ENCODE data around the gene USH2A. TPM values are rescaled to one million over a fixed set of nuclear protein-coding genes. Genes with fewer than 3 reads are reported as not detected.
A peak's percentile ranks its signal among the peaks of the same experiment; 100 is the strongest.

The USH2A gene
- total RNA-seq, 1 donor from 2014 or later: not detected

GRCh38 chr1:216086678-216087077, 336.6 kb downstream of the USH2A start:
- H3K36me3 ChIP-seq (ENCODE audit: control insufficient read depth, insufficient read depth, low read length): no peaks in the 10 kb centered on the region
- DNase-seq (ENCODE audit: low read depth): no peak

GRCh38 chr1:216081445-216081844, 341.8 kb downstream of the USH2A start:
- no peak for DNase-seq (ENCODE audit: low read depth)

More at GRCh38 chr1:216086678-216087077, 336.6 kb downstream of the USH2A start:
- no peak overlapping the region for H3K4me3 ChIP-seq (ENCODE audit: low read depth, low read length)
- TF ChIP-seq, protein P1, sequence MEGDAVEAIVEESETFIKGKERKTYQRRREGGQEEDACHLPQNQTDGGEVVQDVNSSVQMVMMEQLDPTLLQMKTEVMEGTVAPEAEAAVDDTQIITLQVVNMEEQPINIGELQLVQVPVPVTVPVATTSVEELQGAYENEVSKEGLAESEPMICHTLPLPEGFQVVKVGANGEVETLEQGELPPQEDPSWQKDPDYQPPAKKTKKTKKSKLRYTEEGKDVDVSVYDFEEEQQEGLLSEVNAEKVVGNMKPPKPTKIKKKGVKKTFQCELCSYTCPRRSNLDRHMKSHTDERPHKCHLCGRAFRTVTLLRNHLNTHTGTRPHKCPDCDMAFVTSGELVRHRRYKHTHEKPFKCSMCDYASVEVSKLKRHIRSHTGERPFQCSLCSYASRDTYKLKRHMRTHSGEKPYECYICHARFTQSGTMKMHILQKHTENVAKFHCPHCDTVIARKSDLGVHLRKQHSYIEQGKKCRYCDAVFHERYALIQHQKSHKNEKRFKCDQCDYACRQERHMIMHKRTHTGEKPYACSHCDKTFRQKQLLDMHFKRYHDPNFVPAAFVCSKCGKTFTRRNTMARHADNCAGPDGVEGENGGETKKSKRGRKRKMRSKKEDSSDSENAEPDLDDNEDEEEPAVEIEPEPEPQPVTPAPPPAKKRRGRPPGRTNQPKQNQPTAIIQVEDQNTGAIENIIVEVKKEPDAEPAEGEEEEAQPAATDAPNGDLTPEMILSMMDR (IDR thresholded peaks at IDR 0.05; ENCODE audit: insufficient read depth, low read length, poor library complexity, severe bottlenecking): no peak
- no peaks in the 10 kb centered on the region for H3K27me3 ChIP-seq (ENCODE audit: control insufficient read depth, insufficient read depth, low read length)

DNA sequence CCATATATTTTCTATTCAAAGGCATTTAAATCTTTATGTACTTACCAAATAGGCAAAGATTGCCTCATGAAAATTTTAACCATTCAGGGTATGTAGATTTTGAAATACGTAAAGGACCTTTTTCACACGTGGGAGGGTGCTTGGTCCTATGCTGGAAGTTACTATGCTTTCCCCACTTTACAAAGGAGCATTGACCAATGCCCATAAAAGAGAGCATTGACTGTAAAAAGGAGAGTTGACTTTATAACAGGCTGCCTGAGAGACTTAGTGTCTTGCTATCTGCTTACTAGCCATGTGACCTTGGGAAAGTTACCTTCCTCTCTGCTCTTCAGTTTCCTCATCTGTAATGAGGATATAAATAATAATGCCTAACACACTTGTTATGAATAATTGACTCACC, 346.5 kb downstream of the USH2A start:
- H3K27me3 ChIP-seq (ENCODE audit: control insufficient read depth, insufficient read depth, low read length): no peaks in the 10 kb centered on the region
- DNase-seq (ENCODE audit: low read depth): no peak
- H3K4me3 ChIP-seq (ENCODE audit: low read depth, low read length): no peak overlapping the region
- TF ChIP-seq, protein P1 (IDR thresholded peaks at IDR 0.05; ENCODE audit: insufficient read depth, low read length, poor library complexity, severe bottlenecking): no peak
- H3K36me3 ChIP-seq (ENCODE audit: control insufficient read depth, insufficient read depth, low read length): no peaks in the 10 kb centered on the region

More at GRCh38 chr1:216081445-216081844, 341.8 kb downstream of the USH2A start:
- Histone ChIP-seq H3K36me3 (ENCODE audit: control insufficient read depth, insufficient read depth, low read length) (no peaks in the 10 kb centered on the region), H3K4me3 (ENCODE audit: low read depth, low read length) (no peak overlapping the region), H3K27me3 (ENCODE audit: control insufficient read depth, insufficient read depth, low read length) (no peaks in the 10 kb centered on the region)
- TF ChIP-seq, protein P1 (IDR thresholded peaks at IDR 0.05; ENCODE audit: insufficient read depth, low read length, poor library complexity, severe bottlenecking): no peak

- TF ChIP-seq, protein P1 (IDR thresholded peaks at IDR 0.05; ENCODE audit: insufficient read depth, low read length, poor library complexity, severe bottlenecking): no peak
- DNase-seq (ENCODE audit: low read depth): peak; percentile 5
Observed at GRCh38 chr1:216075339-216075738, 347.9 kb downstream of the USH2A start.

DNA sequence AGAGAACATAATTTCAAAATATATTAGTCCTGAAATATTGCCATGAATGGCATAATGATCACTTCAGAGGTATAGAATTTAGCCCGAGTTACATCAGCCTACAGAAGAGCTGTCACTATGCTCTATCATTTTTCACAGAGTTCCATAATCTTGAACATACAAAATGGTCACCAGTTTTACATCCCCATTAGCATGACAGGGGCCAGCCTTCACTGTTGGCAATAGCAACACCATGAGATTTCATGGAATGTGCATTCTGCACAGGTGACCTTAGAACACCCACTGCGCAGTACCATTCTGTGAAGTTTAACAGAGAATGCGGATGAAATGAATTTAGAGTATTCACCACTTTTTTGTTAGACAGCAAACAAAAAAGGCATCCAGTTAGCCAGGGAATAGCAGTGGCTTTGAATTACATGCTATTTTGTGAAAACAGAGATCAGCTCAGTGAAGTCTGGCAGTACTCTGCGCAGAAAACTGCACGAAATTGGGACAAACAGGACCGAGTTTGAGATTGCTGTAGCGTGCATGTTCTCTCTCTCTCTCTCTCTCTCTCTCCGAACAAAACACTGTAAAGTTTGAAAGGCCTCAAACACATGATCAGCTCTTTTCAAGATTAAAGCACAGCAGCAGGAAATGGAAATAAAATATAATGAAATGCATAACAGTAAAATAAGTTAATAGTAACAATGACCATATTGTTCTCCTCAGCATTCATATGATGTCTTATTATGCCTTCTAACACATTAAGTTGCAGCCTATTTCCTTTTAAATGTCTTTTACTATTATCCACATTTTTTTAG, 349.3 kb downstream of the USH2A start:
- Histone ChIP-seq H3K36me3 (ENCODE audit: control insufficient read depth, insufficient read depth, low read length) (no peaks in the 10 kb centered on the region), H3K4me3 (ENCODE audit: low read depth, low read length) (no peak overlapping the region), H3K27me3 (ENCODE audit: control insufficient read depth, insufficient read depth, low read length) (no peaks in the 10 kb centered on the region)
- no peak for DNase-seq (ENCODE audit: low read depth)
- TF ChIP-seq, protein P1 (IDR thresholded peaks at IDR 0.05; ENCODE audit: insufficient read depth, low read length, poor library complexity, severe bottlenecking): no peak

More at GRCh38 chr1:216075339-216075738, 347.9 kb downstream of the USH2A start:
- H3K4me3 ChIP-seq (ENCODE audit: low read depth, low read length): no peak overlapping the region
- H3K36me3 ChIP-seq (ENCODE audit: control insufficient read depth, insufficient read depth, low read length): no peaks in the 10 kb centered on the region
- no peaks in the 10 kb centered on the region for H3K27me3 ChIP-seq (ENCODE audit: control insufficient read depth, insufficient read depth, low read length)
